HG03354 (cell line): ENCODE measurements around the gene RNF215.
"Not testable (repeated sequence)": the region's sequence is repeated elsewhere in the genome, so short reads cannot be mapped to it uniquely, and the experiment has no call there.

Experiments
- ATAC-seq: cut with Tn5 transposase; IDR thresholded peaks from one replicate; pipeline ENCODE4 v1.9.1; 2021; ENCODE audit warnings: mild to moderate bottlenecking; ENCODE audit not compliant: unreplicated experiment, poor library complexity, severe bottlenecking

The RNF215 gene

DNA sequence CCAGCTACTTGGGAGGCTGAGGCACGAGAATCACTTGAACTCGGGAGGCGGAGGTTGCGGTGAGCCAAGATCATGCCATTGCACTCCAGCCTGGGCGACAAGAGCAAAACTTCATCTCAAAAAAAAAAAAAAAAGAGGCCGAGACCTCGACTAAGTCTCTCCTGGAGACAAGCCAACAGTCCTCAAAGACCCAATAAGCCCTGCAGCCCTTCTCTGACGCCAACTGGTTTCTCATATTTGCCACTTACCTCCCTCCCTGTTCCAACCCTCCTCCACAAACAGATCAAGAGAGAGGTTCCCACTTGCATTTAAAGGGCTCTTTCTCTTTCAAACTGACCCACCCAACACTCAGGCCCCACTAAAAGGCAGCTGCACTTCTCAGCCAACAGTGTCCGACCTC is 48.9 kb downstream of the RNF215 start:
- not testable (repeated sequence) for ATAC-seq

DNA sequence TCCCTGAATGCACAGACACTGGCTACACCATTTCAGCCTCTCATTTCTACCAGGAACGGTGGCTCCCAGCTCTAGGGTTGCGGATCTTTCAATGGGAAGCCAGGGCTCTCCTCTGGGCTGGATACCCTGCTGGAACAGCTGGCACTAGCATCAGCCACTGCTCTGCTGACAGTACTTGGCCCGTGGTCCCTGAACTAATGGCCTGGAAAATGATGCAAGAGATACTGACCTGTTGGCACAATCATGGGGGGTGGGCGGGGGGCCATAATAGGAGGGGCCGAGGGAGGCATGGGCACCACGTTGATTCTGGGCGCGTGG is 49.8 kb downstream of the RNF215 start:
- no peak for ATAC-seq

DNA sequence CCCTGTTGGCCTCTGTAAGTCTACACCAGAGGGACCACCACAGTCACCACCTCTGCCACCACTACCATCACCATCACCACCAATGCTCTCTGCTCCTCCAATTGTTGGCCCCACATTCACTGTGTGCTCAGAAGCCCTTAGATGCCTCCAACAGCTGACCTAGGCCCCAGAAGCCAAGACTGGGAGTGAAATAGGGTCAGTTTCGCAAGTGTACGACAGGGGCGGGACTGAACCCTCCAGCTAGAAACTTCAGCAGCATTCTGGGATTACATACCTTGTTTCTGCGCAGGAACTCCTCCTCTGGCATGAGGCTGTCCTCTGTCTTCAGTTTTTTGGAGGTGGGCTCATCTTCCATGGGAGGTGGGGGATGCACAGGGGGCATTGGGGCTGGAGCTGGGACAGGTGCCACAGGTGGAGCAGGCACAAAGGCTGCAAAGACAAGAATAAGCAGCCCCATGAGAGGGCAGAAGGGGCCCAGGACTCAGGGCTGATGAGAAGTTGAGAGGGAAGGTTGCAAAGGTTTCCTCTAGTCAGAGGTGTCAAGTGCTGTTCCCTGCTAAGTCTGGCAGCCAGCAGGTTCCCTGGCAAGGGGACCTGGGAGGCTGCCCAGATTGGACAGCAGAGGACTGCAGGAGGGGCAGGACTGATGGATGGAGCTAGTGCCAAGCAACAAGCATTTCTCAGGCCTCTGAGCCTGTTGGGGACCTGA is 50.3 kb downstream of the RNF215 start:
- no peak for ATAC-seq

DNA sequence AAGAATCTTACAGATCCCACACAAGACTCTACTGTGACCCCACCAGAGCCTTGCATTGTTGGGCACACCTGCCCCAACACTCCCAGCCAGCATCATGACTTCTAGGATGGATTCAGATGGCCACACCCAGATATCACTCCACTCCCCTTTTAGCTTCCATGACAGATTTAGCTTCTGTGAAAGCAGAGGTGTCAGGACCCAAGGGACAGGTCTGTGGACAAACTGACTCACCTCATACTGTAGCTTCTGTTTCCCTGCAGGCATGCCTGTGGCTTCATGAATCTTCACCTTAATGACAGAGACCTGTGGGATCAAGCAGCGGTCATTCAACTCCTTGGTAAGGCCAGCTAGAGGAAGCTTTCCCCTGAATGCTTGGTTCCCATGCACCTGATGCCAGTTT is 52.0 kb downstream of the RNF215 start:
- no peak for ATAC-seq

DNA sequence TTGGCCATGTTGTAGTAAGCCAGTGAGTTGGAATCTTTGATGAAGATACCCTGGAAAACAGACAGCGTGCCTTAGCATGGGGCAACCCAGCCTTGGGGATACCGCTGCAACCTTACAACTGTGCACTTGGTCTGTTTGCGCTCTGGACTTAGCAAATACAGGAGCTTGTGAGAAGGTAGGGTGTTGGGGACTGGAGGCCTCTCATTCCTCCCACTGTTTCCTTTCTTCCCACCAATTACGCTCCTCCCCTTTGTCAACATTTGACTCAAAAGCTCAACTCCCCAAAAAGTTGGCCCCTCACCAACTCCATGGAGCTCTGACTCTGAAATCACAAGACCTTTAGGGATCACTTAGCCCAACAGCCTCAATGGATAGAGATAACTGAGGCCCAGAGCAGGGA is 52.6 kb downstream of the RNF215 start:
- no peak for ATAC-seq

DNA sequence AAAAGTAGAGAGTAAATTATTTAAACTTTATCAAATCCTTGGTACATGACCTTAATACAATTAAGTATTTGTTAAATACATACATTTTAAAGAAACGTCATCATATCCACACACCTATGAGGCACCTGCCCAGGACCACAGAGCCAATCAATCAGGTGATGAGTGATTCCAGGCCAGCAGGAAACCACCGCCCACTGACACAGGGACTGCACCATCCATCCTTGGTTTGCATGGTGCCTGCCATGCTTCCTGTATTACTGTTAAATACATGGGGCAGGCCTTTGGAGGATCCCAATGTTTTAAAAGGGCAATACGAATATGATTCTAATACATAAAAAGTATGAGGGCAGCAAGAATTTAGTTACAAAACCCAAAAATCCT is 53.5 kb downstream of the RNF215 start:
- no peak for ATAC-seq

DNA sequence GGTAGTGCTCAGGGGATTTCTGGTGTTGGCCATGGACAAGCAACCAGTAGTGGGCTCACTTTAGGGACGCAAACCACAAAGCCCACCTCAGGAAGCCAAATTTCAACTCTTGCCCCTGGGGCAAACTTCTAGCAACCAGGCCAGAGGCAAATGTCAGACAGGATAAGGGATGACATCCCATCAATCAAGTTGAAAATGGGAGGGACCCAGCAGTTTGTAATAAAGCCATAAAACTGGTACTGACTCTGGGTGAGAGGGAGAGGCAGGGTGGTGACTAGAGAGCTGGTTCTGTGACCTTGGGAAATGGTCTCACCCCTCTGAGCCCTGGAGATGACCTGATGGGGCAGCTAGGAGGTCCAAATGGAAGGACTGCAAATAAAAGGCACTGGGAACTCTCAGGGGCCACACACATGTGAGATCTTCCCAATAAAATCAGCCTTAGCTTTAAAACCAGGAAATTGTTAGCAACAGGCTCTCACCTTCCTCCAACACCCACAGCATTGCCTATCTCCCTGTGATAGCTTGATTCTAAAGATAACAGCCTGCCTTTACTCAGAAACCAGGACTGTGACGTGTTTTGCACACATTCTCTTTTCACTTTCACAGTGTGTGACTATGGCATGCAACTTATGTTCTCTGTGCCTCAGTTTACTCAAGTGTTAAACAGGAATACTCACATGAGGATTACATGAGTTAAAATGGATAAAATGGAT is 54.1 kb downstream of the RNF215 start:
- no peak for ATAC-seq

DNA sequence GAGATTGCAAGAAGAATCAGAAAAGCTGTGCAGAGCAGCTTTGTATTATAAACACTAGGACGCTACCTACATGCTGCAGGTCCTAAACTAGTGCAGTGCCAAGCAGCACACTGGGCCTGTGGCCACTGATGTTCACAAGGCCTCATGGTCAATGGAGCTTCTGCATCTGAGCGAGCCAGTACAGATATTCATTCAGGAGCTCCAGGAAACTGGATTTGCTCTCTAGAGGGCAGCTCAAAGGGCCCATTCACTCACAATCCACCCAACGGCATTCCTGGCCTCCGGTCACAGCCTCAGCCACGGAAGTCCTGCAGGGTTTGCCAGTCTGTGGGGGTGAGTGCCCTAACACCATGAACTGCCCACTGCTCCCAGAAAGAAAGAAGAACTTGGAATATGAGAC is 54.7 kb downstream of the RNF215 start:
- ATAC-seq, result no peak
